ENCODE measurements around the gene STX8. TPM values are rescaled to one million over a fixed set of nuclear protein-coding genes. Genes with fewer than 3 reads are reported as not detected.
"Not testable (repeated sequence)": the region's sequence is repeated elsewhere in the genome, so short reads cannot be mapped to it uniquely, and the experiment has no call there.

Gene STX8
- total RNA-seq, 1 donor from 2014 or later = 31.2 TPM

GRCh38 chr17:9557161-9557755 is 18.4 kb downstream of the STX8 start:
- Histone ChIP-seq H3K27ac (no peak overlapping the region), H3K4me1 (no peaks in the 10 kb centered on the region), H3K36me3 (no peaks in the 10 kb centered on the region), H3K27me3 (no peaks in the 10 kb centered on the region), H3K4me3 (peak overlapping the region in 1 of 2 donors; percentile 2), H3K9me3 (no peaks in the 10 kb centered on the region)
- TF ChIP-seq POLR2AphosphoS5 (IDR thresholded peaks at IDR 0.05; ENCODE audit: insufficient read depth in 1 of 2, low read depth in 1 of 2) (peak in 1 of 2 donors; percentile 20), POLR2A (IDR thresholded peaks at IDR 0.05) (no peak)
- DNase-seq (ENCODE audit: extremely low spot score in 2 of 2) = no peak
- intact Hi-C loops (cut with DNase I) = no loop called here

DNA sequence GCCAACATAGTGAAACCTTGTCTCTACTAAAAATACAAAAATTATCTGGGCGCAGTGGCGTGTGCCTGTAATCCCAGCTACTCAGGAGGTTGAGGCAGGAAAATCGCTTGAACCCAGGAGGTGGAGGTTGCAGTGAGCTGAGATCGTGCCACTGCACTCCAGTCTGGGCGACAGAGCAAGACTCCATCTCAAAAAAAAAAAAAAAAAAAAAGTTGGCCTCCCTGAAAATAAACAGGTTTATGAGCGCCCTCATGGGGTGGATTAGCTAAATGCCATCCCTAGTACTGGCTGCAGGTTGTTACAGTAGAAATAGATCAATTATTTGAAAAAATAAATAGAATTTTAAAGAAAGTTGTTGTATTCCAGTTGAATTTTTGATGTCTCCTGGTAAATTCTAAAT is 20.9 kb downstream of the STX8 start:
- H3K4me1 ChIP-seq; H3K4me3 ChIP-seq; H3K36me3 ChIP-seq; DNase-seq (ENCODE audit: extremely low spot score in 2 of 2); H3K9me3 ChIP-seq; H3K27ac ChIP-seq; intact Hi-C loops (cut with DNase I); H3K27me3 ChIP-seq: not testable (repeated sequence)

DNA sequence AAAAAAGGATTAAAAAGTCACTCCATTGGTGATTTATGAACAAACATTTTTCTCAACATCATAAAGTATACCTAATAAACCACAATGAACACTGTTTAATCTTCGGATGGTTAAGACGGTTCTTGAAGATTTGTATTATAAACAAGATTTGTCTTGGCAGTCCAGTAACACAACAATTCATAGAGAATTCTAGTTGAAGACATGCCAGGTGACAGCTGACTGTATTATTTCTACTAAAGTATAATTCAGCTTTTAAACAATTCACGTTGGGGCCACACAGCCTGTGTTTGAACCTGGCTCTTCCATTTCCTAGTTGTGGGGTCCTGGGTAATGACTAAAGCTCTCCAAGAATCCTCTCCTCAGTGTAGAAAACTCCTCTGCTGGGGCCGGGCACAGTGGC is 22.0 kb downstream of the STX8 start:
- H3K4me3 ChIP-seq = no peak overlapping the region
- H3K36me3 ChIP-seq = no peaks in the 10 kb centered on the region
- TF ChIP-seq POLR2A (IDR thresholded peaks at IDR 0.05) = no peak
- no peak for TF ChIP-seq POLR2AphosphoS5 (IDR thresholded peaks at IDR 0.05; ENCODE audit: insufficient read depth in 1 of 2, low read depth in 1 of 2)
- TF ChIP-seq CTCF (IDR thresholded peaks at IDR 0.05) = no peak
- intact Hi-C loops (cut with DNase I) = no loop called here
- H3K27me3 ChIP-seq = no peaks in the 10 kb centered on the region
- no peak for DNase-seq (ENCODE audit: extremely low spot score in 2 of 2)
- H3K27ac ChIP-seq = no peak overlapping the region
- no peaks in the 10 kb centered on the region for H3K9me3 ChIP-seq
- no peaks in the 10 kb centered on the region for H3K4me1 ChIP-seq

DNA sequence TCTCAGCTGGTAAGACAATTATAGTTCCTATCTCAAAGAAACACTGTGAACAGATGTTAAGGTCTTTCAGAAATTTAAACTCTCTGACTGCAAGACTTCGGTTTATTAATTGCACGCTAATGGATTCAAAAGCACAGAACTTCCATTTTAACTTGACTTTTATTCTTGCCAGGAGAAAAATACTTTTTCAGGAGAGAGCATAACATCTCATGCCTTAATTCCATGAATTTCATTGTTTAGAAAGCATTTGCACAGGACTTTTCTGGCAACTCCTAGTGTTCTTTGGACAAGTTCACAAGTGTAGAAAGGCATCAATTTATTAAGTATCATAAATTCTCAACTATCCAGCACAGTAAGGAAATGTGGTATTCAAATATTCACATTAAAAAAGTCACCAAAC is 22.4 kb downstream of the STX8 start:
- no peaks in the 10 kb centered on the region for H3K36me3 ChIP-seq
- H3K9me3 ChIP-seq = no peaks in the 10 kb centered on the region
- H3K4me1 ChIP-seq = no peaks in the 10 kb centered on the region
- no peak for TF ChIP-seq CTCF (IDR thresholded peaks at IDR 0.05)
- no peak for TF ChIP-seq POLR2AphosphoS5 (IDR thresholded peaks at IDR 0.05; ENCODE audit: insufficient read depth in 1 of 2, low read depth in 1 of 2)
- no peak for TF ChIP-seq POLR2A (IDR thresholded peaks at IDR 0.05)
- no peak for DNase-seq (ENCODE audit: extremely low spot score in 2 of 2)
- H3K27me3 ChIP-seq = no peaks in the 10 kb centered on the region
- intact Hi-C loops (cut with DNase I) = no loop called here
- H3K27ac ChIP-seq = no peak overlapping the region
- no peak overlapping the region for H3K4me3 ChIP-seq

GRCh38 chr17:9549215-9549614 is 26.4 kb downstream of the STX8 start:
- Histone ChIP-seq H3K4me3 (no peak overlapping the region), H3K36me3 (no peaks in the 10 kb centered on the region), H3K27ac (no peak overlapping the region), H3K4me1 (no peaks in the 10 kb centered on the region), H3K27me3 (no peaks in the 10 kb centered on the region), H3K9me3 (no peaks in the 10 kb centered on the region)
- intact Hi-C loops (cut with DNase I) = no loop called here
- no peak for TF ChIP-seq POLR2A (IDR thresholded peaks at IDR 0.05)
- TF ChIP-seq POLR2AphosphoS5 (IDR thresholded peaks at IDR 0.05; ENCODE audit: insufficient read depth in 1 of 2, low read depth in 1 of 2) = no peak
- no peak for TF ChIP-seq CTCF (IDR thresholded peaks at IDR 0.05)
- no peak for DNase-seq (ENCODE audit: extremely low spot score in 2 of 2)

GRCh38 chr17:9544221-9544620 is 31.4 kb downstream of the STX8 start:
- Histone ChIP-seq H3K4me3 (no peak overlapping the region), H3K4me1 (no peaks in the 10 kb centered on the region), H3K27ac (no peak overlapping the region), H3K9me3 (no peaks in the 10 kb centered on the region), H3K36me3 (no peaks in the 10 kb centered on the region), H3K27me3 (no peaks in the 10 kb centered on the region)
- TF ChIP-seq CTCF (IDR thresholded peaks at IDR 0.05) (no peak), POLR2AphosphoS5 (IDR thresholded peaks at IDR 0.05; ENCODE audit: insufficient read depth in 1 of 2, low read depth in 1 of 2) (no peak), POLR2A (IDR thresholded peaks at IDR 0.05) (no peak)
- intact Hi-C loops (cut with DNase I) = no loop called here
- no peak for DNase-seq (ENCODE audit: extremely low spot score in 2 of 2)

All from vagina (tissue), 2 donors.